Measurements from ENCODE around the gene IFITM2.
"Not testable (repeated sequence)": the region's sequence is repeated elsewhere in the genome, so short reads cannot be mapped to it uniquely, and the experiment has no call there.

Gene IFITM2

DNA sequence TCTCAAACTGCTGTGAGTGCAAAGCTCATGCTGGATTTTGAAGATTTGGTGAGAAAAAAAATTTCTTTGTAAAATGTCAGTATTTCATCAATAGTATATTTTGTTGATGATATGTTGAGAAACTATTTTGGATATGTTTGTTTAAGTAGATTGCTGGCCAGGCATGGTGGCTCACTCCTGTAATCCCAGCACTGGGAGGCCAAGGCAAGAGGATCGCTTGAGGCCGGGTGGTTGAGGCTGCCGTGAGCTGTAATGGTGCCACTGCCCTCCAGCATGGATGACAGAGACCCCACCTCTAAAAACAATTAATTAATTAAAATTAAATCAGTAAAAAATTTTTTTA is 19.9 kb downstream of the IFITM2 start:
- no peak for DNase-seq

DNA sequence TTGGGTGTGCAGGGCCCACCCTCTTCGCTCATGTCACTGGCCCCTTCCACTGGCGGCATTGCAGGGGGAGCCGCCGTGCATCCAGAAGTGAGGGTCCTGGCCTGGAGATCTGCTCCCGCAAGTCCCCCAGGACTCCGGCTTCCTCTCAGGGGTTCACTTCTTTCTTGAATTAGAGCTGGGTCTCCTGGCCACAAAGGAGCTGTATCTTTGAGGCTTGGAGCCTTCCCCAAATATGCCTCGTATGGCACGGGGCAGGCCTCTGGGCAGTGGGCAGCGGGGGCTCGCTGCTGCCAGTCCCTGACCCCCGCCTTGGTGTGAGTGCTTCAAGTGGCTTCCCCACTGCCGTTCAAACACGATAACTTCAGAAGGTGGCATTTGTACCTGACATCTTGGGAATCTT is 20.4 kb downstream of the IFITM2 start:
- no peak for DNase-seq

DNA sequence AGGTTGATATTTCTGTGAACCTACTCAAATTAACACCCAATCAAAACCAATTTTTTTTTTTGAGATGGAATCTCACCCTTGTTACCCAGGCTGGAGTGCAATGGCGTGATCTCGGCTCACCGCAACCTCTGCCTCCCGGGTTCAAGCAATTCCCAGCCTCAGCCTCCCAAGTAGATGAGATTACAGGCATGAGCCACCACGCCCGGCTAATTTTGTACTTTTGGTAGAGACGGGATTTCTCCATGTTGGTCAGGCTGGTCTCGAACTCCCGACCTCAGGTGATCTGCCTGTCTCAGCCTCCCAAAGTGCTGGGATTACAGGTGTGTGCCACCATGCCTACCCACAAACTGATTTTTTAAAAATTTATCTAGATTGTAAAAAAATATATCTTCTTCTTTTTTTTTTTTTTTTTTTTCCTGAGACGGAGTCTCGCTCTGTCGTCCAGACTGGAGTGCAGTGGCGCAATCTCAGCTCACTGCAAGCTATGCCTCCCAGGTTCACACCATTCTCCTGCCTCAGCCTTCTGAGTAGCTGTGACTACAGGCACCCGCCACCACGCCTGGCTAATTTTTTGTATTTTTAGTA is 21.0 kb downstream of the IFITM2 start:
- DNase-seq = not testable (repeated sequence)

DNA sequence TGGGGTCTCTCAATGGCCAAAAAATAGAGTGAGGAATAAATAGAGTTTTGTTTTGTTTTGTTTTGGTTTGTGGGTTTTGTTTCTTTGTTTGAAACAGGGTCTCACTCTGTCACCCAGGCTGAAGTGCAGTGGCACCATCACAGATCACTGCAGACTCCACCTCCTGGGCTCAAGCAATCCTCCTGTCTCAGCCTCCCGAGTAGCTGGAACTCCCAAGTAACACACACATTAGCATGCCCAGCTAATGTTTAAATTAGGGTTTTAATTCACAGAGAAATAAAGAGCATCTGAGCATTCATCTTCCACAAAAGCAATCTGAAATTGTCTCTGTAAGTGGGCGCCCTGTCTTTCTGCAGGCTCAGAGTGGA is 22.3 kb downstream of the IFITM2 start:
- DNase-seq = no peak

DNA sequence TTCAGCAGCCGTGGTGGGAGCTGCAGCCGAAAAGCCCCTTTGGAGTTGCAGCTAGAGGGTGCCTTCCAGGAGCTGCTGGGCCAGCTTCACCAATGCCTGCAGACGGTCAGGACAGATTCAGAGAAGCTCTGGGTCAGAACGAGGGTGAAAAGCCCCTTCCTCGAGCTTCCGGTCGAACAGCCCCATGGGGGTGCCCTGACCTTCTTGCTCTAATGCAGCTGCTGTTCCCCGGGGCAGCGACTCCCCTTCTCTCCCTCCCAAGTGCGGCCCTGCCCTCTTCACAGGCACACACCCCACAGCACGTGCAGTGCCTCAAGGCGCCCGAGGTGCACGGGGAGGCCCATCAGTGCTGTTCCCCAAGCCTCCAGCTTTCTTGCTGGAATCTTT is 22.7 kb downstream of the IFITM2 start:
- DNase-seq = no peak

DNA sequence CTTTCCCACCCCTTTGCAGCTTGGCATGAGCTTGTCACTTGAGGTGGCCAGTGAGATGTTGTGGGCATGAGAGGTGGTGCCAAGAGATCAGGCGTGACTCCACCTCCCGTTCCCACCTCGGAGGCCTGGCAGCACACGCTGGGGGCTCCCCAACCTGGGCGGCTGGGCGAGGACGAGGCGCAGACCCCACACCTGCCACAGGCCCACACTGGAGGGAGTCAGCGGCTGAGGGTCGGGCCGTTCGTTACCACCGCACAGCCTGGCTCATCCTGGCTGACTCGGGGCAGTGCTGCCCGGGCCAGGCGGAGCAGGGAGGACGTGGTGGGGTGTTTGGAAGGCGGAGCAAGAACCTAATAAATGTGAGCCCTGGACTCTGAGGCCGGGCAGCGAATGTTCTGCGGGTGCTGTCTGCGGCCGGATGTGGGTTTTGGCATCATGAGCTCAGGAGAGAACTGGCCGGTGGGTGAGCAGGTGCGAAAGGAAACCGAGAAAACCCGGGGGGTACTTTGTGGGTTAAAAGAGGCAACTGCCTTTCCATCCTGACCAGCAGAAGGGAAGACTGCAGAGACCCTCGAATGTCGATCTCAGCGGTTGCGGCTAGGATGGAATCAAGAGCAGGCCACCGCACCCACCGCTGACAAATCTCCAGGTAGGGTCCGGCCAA is 23.2 kb downstream of the IFITM2 start:
- peak; percentile 54 for DNase-seq

DNA sequence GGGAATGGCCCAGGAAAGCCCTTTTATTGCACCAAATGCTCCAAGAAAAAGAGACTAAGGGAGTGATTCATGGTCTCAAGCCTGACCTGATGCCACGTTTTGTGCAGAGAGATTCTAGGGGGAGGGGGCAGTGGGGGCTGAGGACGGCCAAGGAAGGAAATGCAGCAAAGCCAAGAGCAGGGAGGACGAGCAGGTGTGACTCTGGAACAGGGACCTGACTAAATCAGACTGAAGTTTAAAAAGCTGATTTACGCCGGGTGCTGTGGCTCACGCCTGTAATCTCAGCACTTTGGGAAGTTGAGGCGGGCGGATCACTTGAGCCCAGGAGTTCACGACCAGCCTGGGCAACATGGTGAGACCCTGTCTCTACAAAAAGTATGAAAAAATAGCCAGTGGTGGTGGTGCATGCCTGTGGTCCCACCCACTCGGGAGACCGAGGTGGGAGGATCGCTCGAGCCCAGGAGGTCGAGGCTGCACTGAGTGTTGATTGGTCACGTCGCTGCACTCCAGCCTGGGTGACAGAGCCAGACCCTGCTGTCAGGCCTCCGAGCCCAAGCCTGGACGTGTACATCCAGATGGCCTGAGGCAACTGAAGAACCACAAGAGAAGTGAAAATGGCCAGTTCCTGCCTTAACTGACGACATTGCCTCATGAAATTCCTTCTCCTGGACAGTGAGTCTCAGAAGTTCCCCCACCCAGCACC is 23.9 kb downstream of the IFITM2 start:
- DNase-seq = no peak

DNA sequence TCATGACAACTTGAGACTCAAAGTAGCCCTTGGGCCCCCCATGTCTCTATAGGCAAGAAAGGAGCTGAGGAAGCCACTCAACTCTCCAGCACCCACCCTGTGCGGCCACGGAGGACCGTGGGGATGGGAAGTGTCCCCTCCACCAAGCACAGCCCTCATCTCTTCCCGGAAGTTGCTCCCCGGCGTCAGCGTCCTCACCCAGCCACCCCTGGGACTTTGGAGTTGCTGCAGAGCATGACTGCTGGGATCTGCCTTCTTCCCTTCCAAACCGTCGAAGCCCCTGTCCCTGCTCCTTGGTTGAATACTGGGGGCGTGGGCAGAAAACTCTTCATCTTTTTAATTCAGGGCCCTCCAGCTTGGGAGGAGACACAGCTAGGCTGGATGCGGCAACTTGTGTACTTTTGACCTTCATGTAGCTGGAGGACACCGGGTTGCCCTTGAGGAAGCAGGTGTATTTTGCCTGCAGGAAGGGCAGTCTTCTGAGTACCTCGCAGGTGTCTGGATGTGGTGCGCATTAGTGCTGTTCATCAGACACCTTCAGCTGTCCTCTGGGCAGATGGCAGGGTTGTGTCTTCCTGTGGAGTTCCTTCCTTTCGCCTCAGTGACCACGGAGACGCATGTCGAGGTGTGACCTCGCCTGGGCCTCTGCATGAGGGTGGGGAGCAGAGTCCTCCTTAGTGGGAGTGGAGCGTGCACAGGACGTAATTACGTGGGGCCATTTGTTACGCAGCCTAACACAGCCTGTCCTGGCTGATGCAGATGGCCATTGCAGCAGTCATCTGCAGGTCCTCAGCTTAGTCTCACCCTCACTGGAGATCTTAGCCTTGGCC is 25.2 kb downstream of the IFITM2 start:
- no peak for DNase-seq

DNA sequence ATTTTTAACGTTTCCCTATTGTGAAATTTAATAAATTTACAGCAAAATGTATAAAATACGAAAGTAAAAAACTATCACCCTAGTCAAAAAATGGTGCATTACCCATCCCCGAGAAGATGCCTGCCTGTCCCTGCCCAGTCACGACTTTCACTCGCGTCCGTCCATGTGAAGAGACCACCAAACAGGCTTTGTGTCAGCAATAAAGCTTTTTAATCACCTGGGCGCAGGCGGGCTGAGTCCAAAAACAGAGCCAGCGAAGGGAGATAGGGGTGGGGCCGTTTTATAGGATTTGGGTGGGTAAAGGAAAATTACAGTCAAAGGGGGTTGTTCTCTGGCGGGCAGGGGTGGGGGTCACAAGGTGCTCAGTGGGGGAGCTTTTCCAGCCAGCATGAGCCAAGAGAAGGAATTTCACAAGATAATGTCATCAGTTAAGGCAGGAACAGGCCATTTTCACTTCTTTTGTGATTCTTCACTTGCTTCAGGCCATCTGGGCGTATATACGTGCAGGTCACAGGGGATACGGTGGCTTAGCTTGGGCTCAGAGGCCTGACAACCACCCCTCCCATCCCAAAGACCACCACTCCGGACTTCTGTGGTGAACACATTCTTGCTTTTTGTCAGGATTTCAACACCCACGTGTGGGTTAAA is 26.1 kb downstream of the IFITM2 start:
- DNase-seq = not testable (repeated sequence)

DNA sequence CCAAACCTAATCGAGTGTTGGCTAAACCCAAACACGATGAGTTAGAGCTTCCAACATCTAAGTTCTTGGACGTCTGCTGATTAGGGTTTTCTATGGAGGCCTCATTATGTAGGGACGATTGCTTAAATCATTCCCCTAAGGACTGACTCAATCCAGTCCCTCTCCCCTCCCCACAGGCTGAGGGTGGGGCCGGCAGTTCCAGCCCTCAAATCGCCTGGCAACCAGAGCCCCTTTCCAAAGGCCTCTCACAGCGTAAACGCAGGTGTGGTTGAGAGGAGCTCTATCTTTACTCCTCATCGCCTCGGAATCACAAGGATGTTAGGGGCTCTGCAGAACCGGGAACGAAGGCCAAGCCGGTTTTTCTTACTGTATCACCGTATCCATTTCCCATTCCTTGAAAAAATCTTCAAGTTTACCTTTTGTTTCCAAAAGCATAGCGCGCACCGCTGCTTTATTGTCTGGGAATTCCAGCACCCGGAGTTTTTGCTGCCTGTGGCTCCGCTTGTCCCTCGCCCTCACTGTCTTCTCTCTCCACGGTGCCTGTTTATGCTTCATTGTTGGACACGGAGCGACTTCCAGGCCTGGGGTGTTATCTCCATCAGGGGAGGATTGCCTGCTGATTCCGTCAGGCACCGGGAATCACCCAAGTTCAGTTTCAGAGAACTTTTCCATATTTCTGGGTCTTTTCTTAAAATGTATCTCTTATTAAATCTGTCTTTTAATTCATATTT is 26.8 kb downstream of the IFITM2 start:
- no peak for DNase-seq

DNA sequence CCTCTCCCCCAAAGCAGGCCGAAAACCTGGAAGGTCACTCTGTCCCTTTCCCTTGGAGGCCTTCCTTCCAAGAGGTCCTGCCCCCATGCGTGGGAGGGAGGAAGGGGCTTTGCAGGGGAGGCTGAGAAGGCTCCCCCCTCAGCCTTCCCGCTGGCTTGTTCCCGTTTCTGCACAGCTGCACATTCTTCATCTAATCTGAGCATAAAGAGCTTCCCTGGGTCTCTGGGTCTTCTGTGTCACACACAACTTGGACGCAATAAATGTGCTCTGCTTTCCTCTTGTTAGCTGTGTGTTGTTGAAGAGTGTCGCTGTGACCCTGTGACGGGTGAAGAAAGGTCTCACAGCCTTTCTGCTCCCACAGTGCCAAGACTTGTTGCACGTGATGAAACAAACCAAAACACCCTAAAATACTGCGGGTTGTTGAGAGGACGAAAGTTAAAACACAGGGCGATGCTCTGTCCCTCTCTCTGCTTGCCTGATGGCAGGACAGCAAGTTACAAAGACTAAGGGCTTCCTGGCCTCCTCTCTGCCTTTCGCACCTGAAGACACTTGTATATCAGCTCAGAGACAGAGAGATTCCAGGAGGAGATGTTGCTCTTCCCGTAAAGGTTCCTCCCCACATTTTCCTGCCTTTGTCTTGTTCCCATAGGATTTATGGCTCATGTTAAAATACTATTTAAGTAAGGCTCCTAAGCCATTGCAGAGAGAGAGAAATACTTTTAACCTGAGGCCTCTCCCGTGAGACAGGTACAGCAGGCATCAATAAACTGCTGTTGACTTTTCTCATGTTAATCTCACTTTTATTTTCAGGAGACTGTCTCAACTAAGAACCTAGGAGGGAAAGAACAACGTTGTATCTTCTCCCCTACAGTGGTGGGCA is 28.4 kb downstream of the IFITM2 start:
- DNase-seq = no peak

DNA sequence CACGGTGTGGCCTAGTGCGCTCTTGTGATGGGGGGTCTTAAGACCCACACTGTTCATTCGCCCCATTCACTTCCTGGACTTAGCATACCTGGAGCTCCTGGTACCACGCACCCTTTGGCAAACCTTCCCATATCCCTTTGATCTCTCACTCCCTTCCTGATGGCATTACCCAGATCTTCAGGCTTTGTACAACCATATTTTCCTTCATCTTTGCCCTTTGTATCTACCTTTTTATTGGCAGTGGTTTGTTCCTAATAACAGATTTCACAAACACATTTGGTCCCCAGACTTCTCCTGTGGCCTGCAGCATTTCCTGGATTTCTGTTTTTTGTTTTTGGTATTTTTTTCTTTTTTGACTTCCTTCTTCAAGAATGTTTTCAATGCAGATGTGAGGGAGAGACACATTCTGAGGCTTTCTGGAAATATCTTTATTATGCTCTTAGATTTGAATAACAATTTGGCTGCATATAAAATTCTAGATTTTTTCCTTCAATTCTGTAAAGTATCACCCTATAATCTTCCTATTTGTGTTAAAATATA is 29.1 kb downstream of the IFITM2 start:
- DNase-seq = no peak

DNA sequence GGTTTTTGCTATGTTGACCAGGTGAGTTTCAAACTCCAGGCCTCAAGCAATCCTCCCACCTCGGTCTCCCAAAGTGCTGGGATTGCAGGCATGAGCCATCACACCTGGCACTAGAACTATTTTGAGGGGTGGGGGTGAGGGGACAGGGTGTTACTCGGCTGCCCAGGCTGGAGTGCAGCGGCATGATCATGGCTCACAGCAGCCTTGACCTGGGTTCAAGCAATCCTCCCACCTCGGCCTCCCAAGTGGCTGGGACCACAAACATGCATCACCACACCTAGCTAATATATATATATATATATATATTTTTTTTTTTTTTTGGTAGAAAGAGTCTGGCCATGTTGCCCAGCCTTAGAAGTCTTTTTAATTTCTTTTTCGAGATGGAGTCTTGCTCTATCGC is 30.1 kb downstream of the IFITM2 start:
- DNase-seq = no peak

DNA sequence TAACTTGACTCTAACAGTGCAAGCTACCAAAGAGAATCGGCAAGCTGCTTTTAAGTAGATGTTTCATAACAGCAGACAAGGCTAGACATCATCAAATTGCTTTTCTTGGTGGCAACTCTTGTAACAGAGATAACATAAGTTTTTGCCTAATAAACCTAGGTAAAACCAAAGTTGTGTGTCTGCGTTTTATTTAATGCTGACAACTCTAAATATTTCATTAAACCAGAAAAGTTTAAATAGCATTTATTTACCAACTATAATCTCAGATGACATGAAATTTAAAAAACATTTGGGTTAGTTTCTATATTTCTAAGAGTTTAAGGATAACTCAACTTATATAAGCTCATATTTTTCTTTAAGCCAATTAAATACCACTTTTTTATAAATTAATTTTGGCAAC is 32.3 kb downstream of the IFITM2 start:
- DNase-seq = no peak

DNA sequence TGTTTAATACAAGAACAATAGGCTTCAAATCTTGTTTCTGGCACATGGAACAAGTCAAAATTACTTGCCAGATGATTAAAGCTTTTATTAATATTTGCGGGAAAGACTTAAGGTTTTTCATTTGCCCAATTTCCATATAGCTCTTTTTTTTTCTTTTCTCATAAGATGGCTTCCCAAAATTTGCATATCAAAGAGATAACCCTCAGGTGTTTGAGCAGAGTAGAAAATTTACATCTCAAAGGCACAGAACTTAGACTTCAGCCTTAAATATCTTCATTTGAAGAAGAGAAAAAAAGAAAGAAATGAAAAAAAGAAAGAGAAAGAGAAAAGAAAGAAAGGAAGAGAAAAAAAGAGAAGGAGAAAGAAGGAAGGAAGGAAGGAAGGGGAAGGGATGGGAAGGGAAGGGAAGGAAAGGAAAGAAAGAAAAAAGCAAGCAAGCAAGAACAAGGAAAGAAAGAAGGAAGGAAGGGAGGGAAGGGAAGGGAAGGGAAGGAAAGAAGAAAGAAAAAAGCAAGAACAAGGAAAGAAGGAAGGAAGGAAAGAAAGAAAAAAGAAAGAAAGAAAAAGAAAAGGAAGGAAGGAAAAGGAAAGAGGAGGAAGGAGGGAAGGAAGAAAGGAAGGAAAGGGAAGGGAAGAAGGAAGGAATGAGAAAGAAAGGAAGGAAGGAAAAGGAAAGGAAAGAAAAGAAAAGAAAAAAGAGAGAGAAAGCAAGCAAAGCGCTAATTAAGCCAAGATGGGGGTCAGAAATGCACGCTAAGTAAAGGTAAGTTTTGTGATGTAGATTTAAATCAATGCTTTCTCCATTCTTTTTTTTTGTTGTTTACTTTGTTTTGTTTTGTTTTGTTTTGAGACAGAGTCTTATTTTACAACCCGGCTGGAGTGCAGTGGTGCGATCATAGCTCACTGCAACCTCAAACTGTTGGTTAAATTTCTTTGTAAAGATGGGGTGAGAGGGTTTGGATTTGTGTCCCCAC is 33.2 kb downstream of the IFITM2 start:
- DNase-seq = no peak

DNA sequence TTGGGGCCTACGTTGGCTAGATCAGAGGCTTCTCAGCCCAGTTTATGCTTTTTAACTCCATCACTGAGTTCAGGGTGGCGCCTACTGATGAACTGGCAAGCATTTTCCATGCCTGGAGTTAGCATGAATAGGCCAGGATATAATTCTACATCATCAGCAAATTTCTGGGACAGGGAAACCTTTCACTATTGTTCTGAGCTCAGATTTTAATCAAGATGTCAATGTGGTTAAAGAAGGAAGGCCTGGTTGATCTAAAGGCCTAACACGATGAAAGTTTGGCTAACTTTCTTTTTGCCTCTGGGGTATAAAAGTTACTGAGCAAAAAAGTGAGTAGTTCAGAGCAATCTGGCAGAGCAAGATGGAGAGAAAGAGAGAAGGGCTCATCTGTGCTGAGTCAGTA is 34.7 kb downstream of the IFITM2 start:
- no peak for DNase-seq

DNA sequence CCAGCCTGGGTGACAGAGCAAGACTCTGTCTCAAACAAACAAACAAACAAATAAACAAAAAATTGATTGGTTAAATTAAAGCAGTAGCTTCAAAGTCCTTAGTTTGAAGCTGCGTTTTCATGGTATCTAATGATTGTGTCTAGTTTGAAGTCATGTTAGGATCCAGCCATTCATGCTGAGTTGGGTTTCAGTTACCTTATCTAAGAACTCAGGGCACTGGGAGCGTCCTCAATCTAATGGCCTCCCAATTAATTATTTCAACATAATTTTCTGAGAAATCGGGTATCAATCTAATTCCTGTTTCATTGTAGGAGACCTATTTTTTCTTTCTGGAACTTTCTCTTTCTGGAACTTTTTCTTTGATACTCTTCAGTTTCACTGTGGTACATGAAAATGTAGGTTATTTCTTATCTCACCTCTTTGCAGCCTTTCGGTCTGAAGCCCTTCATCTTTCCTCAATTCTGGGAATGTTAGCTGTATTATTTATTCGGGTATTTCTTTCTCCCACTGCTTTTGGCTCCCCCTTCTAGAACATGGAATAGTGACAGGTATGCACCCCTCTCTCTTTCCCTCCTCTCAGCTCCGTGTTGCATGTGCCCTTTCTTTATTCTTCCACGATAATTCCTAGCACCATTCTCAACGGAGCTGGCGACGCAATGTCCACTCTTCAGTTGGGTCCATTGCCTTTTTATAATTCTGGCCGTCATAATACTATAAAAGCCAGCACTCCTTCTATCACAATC is 37.4 kb downstream of the IFITM2 start:
- no peak for DNase-seq

DNA sequence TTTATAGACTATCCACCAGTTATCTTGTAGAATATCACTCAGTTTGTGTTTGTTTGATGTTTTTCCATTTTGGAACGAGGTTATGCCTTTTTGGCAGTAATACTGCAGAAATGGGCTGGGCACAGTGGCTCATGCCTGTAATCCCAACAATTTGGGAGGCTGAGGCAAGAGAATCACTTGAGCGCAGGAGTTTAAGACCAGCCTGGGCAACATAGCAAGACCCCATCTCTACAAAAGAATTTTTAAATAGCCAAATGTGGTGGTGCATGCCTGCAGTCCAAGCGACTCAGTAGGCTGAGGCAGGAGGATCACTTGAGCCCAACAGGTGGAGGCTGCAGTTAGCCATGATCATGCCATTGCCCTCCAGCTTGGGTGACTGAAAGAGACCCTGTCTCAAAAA is 38.9 kb downstream of the IFITM2 start:
- DNase-seq = no peak

DNA sequence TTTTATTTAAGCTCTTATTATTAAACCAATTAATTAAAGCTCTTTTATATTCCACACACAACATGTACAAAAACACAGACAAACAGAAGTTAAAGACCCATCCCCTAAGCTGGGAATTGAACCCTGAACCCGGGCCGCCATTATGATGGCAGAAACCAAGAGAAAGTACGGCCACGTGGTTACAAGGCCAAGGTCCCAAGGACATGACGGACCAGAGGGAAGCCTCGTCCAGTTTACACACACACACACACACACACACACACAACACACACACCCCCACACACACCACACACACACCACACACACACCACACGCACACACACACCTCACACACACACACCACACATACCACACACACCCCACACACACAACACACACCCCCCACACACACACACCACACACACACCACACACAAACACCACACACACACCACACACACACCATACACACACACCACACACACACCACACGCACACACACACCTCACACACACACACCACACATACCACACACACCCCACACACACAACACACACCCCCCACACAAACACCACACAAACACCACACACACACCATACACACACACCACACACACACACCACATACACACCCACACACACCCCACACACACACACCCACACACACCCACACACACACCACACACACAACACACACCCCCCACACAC is 41.8 kb downstream of the IFITM2 start:
- not testable (repeated sequence) for DNase-seq
